ENCODE measurements around the gene DUOXA1.

The DUOXA1 gene

DNA sequence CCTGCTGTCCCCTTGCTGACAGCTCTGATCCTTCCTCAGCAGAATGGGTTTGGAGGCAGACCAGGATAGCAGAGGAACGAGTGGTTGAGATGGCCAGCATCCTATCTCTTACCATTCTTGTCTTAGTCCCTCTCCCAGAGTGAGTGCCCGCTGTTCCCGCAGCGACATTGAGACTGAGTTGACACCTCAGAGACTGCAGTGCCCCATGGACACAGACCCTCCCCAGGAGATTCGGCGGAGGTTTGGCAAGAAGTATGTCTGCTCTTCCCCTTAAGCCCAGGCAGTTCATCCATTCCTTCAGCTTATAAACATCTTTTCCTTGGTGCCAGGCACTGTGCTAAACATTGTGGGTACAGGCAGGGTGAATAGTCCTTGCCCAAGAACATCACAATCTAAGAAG is 21.3 kb upstream of the DUOXA1 start (continued):
- TF ChIP-seq PRDM2 (tag by site-specific recombination; IDR thresholded peaks at IDR 0.05; ENCODE audit: borderline replicate concordance) = no peak
- TF ChIP-seq MYNN (tag by site-specific recombination; IDR thresholded peaks at IDR 0.05; ENCODE audit: borderline replicate concordance) = no peak
- no peak for TF ChIP-seq ZNF670 (tag by site-specific recombination; IDR thresholded peaks at IDR 0.05; ENCODE audit: low read depth)

DNA sequence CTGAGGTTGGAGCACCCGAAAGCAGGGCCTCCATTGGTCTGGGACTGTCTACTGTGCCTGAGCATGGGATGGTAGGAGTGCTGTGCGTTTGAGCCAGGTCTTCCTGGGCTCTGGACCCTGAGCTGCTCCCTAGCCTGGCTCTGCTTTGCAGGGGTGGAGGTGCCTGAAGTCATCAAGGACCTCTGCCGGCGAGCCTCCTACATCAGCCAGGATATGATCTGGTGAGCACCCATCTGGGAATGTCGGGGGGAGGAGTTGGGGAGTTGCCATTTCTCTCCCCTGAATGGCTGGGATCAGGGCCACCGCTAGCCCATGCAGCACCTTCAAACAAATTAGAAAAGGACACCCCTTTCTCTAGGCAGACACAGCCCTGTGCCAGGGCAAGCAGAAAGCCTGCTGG is 20.8 kb upstream of the DUOXA1 start:
- H3K9me3 ChIP-seq (ENCODE audit: control insufficient read depth, insufficient read depth, low read depth, low read length) = no peaks in the 10 kb centered on the region
- no peaks in the 10 kb centered on the region for H3K36me3 ChIP-seq (ENCODE audit: control insufficient read depth in 2 of 2, insufficient read depth in 1 of 2, low read length in 2 of 2)
- ChIA-PET CTCF (interaction anchor here (0.6 to 1.2 kb wide), 3 partner anchors 10 to 403 kb away, joined by 3 to 4 read pairs (median 4); no protein-coding TSS in a partner anchor), POLR2A (no interaction called here)
- TF ChIP-seq ZNF600 (tag by site-specific recombination; IDR thresholded peaks at IDR 0.05) = no peak
- no peak for TF ChIP-seq ZNF518A (tag by site-specific recombination; conservative IDR thresholded peaks at IDR 0.05; ENCODE audit: low read depth)
- no peak for TF ChIP-seq ZNF544 (tag by site-specific recombination; IDR thresholded peaks at IDR 0.05)
- no peak for TF ChIP-seq ZNF561 (tag by site-specific recombination; IDR thresholded peaks at IDR 0.05; ENCODE audit: borderline replicate concordance)
- TF ChIP-seq KLF8 (tag by site-specific recombination; IDR thresholded peaks at IDR 0.05) = no peak
- TF ChIP-seq ZNF488 (tag by site-specific recombination; IDR thresholded peaks at IDR 0.05) = no peak
- TF ChIP-seq ZNF404 (tag by site-specific recombination; IDR thresholded peaks at IDR 0.05) = no peak
- no peak overlapping the region for H3K27ac ChIP-seq (ENCODE audit: extremely low read depth, low read depth, low read length)
- no peaks in the 10 kb centered on the region for H3K4me1 ChIP-seq (ENCODE audit: control insufficient read depth, insufficient read depth, low read length)
- no peak overlapping the region for H3K4me3 ChIP-seq (ENCODE audit: low read depth, low read length)

- TF ChIP-seq ZNF791 (tag by site-specific recombination; IDR thresholded peaks at IDR 0.05) = no peak
- TF ChIP-seq ZIC2 (tag by site-specific recombination; IDR thresholded peaks at IDR 0.05) = peak; percentile 48; the same call in 1 of the 2 replicates
- TF ChIP-seq ZNF660 (tag by site-specific recombination; IDR thresholded peaks at IDR 0.05) = no peak
- H3K4me1 ChIP-seq (ENCODE audit: control insufficient read depth, insufficient read depth, low read length) = no peaks in the 10 kb centered on the region
- H3K36me3 ChIP-seq (ENCODE audit: control insufficient read depth in 2 of 2, insufficient read depth in 1 of 2, low read length in 2 of 2) = no peaks in the 10 kb centered on the region
- CTCF ChIA-PET = interaction anchor here (1.0 to 1.2 kb wide), 2 partner anchors 9 to 24 kb away, joined by 3 to 4 read pairs; no protein-coding TSS in a partner anchor
- H3K27ac ChIP-seq (ENCODE audit: extremely low read depth, low read depth, low read length) = no peak overlapping the region
- no peaks in the 10 kb centered on the region for H3K9me3 ChIP-seq (ENCODE audit: control insufficient read depth, insufficient read depth, low read depth, low read length)
- POLR2A ChIA-PET = interaction anchor here (0.9 kb wide), 1 partner anchor 31 kb away, joined by 3 read pairs; no protein-coding TSS in a partner anchor
- no peak overlapping the region for H3K4me3 ChIP-seq (ENCODE audit: low read depth, low read length)
Measured at GRCh38 chr15:45149060-45149459, 19.4 kb upstream of the DUOXA1 start.

All from HEK293 (cell line).